Stimulated activated CD8-positive, alpha-beta memory T cell treated with anti-CD3 and anti-CD28 coated beads, Interleukin-15, amount 100 ng/mL, for 1 hour (primary cell): ENCODE results near the gene IL12B.
A peak's percentile ranks its signal among the peaks of the same experiment; 100 is the strongest.
"Not testable (repeated sequence)": the region's sequence is repeated elsewhere in the genome, so short reads cannot be mapped to it uniquely, and the experiment has no call there.

Experiments used
- DNase-seq: peaks from one replicate; pipeline ENCODE4 v3.0.0-alpha.2; 2020; ENCODE audit warnings: low read depth

The IL12B gene

DNA sequence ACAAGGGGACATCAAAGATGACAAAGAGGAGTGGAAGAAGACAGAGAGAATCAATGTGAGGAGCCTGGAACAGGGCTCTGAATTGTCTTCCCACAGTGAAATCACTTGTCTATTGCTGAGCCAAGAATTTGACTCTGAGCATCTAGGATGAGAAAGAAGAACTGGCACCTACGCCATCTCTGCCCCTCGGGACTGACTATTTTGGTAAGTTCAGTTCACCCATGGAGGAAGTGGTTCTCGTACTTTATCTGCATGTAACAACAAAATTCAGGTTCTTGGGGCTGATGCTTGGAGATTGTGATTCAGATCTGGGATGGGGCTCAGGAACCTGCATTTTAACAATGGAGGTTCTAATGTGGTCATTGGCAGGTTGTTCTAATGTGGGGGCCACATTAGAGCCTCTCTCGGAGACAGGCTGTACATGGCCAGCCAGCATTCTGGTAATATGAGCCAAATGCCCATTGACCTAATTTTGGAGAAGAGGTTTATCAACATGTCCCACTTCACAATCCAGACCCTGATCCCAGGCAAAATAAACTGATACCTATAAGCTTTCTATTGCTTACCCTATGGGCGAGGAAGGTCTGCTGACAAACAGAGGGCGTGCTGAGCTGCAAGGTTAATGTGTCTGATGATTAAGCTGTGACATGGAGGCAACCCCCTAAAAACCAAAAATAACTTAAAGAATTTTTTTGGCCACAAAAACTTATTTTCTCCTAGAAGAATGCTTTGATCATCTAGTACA lies 2.7 kb upstream of the IL12B start:
- no peak for DNase-seq

DNA sequence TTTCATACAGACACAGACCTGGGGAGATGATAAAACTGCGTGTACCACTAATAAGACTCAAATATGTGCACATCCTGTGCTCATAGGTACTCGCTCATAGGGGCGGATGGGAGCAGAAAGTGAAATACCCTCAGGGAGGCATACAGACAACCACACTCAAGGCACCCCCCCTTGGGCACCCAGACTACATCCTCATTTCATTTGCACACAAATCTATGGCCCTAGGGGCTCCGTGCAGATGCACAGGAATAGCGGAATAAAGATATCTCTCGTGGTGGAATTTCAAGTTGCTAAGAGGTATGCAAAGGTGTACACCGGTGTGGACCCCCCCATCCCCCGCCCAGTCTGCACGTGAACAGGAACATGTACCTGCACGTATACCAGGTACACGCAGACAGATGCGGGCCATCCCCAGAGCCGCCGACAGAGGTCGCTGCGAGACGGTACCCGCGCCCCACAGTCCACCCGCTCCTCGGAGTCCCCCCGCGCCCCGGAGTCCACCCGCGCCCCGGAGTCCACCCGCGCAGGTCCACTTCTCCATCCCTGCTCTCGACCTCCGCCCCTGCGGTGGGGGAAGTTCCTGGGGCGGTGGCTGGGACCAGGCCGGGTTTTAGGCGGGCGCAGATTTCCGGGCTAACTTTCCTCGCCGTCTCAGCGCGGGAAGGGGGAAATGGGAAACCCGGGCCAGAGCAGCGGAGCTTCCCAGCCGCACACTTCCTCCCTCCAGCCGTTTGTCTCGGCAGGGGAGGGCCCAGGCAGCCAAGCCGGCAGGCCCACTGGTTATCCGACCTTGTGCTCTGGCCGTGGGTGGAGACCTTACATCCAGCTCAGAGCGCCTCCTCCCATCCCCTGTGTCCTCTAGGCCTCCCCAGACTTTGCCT lies 1.0 kb upstream of the IL12B start:
- DNase-seq: peak; percentile 63

DNA sequence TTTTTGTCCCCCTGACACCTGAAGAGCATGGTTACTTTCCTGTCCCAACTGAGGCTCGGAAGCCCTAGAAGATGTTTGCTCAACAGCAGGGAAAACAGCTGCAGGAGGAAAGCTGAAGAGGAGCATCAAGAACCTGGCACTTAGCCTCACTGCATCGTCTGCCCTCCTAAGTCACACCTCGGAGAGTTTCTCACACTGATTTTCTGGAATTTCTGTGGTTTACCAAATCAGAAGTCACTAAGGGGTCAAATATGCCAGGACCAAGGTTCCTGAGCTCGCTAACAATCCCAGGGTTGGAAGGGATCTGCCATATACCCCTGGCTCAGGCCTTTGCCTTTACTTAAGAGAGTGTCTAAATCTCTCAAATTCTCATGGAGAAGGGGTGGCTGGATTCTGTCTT lies 5.3 kb downstream of the IL12B start:
- no peak for DNase-seq

DNA sequence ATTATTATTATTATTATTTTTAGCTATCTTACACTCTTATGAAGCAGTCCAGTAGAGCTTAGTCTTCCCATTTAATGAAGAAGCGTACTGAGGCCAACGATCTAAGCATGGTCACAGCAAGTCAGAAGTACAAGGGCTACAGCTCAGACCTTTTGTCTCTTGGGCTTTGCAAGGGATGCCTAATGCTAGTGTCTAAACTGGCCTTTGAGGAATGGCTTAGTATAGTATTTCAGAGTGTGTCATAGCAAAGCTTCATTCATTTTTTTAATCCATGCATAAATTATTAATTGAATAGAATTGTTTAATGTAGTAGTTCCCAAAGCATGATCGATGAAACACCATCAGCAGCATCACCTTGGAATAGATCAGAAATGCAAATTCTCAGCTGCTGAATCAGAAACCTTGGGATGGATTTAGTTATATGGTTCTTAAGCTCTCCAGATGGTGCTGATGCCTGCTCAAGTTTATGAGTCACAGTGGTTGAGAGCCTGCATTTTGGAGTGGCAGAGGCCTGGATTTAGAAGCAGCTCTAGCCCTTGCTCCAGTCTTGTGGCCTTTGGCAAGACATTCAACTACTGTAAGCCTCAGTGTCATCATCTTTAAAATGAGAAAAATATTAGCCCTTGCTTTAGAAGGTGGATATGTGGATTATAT lies 6.1 kb downstream of the IL12B start:
- DNase-seq: no peak

DNA sequence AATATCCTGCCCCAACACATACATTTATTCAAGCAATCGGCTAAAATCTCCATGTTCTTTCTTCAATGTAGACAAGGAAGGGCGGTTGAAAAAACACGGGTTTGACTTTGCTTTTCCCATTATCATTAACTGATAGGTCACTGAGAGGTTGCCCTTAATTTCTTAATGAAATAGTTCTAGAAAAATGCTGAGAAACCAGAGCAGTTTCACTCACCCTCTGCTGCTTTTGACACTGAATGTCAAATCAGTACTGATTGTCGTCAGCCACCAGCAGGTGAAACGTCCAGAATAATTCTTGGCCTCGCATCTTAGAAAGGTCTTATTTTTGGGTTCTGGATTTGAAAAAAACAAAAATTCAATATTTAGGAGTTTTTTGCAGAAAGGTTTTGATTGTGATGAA lies 8.1 kb downstream of the IL12B start:
- DNase-seq: no peak

DNA sequence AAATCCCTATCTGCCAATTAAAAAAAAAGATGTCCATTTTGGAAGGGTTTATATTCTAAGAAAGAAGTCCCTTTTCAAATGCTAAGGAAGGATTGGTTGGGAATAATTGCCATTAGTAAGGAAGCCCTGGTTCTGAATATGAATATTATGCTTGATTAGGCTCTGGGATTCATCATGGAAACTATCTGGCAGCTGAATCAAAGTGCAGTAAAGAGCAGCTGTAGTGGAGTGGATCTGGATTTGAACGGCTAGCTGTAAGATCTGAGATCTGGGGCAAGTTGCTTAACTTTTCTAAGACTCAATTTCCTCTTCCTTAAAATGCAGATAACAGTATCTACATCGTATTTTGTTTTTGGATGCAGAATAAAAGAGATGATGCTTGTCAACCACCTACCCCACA lies 10.5 kb downstream of the IL12B start:
- no peak for DNase-seq

DNA sequence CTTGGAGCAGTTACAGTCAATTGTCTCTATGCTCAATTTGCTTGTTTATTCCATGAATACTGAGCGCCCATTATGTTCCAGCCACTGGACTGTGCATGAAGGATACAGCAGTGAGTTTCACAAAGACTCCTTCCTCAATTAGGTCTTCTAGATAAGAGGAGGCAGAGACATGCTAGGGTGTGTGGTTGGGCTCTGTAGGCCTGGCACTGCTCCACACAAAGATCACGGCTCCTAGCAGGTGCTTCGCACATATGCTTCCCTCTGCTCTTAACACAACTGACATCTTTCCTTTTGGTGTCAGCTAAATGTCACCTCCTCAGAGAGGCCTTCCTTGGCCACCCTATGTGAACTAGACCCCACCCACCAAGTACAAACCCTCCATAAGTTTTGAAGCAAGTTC lies 10.9 kb downstream of the IL12B start:
- no peak for DNase-seq

DNA sequence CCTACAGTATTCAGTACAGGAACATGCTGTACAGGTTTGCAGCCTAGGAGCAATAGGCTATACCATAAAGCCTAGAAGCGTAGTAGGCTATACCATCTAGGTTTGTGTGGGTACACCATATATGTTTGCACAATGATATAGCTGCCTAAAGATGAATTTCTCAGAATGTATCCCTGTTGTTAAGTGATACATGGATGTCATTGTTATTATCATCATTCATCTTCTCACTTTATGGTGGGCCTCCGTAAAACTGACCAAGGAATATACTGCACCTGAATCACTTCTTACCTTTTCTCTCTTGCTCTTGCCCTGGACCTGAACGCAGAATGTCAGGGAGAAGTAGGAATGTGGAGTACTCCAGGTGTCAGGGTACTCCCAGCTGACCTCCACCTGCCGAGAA lies 11.8 kb downstream of the IL12B start:
- no peak for DNase-seq

DNA sequence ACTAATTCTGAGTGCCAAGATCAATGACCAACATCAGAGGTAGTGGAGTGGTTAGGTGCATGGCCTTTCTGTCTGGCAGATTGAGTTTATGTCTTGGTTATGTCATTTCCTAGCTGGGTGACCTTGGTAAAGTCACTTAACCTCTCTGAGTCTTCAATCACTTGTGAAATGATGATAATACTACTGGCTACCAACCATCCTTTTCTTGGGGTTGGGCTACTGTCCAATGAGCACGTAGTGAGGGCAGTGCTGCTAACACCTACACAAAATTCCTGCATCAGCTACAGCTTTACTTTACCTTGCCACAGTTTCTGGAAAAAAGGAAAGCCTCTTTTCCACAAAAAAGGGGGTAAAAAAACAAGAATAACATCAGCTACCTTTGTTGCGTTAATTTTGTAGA lies 12.4 kb downstream of the IL12B start:
- DNase-seq: no peak

DNA sequence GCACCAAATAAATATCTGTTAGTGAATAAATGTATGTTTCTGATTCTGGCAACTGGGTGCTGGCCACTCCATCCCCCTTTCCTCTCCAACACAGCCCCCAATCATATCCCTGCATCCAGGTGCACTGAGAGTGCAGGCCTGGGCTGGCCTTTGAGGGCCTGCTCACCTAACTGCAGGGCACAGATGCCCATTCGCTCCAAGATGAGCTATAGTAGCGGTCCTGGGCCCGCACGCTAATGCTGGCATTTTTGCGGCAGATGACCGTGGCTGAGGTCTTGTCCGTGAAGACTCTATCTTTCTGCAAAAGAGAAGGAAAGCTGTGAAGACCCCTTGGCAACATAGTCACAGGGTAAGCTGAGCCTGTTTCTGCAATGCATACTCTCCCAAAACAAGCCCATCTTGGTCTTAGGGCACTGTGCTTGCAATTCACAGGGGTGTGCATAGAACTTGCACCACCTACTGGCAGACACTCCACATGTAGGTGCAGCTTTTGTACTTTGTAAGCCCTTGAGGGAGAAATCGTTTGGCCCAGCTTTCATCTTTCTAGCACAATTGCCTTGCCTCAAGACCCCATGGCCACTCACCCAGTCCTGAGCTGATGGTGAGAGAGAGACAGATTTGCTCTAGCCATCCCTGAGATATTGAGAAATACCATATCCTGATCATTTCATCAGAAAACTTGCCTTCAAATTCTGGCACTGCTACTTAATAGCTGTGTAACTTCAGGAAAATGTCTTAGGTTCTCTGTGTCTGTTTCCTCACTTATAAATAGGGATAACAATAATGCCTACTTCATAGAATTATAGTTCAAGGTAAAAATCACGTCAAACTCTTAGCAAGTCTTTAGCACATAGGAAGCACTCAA lies 13.5 kb downstream of the IL12B start:
- DNase-seq: no peak

DNA sequence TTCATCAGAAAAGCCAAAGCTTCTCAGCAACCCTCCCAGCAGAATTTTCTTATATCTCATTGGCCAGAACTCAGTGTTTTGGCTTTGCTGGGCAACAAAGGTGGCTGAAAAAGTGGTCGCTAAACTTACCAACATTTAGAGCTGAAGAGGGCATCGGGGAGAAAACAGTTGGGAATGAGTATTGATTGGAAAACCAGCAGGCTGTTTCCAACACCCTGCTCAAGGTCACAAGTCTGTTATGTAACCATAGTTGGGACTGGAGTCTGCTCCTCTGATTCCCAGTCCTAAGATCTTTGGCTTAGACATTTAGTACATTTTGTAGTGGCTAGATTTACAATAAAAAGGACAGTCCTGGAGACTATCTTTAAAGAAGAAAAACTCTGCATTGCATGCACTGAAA lies 17.1 kb downstream of the IL12B start:
- DNase-seq: no peak

DNA sequence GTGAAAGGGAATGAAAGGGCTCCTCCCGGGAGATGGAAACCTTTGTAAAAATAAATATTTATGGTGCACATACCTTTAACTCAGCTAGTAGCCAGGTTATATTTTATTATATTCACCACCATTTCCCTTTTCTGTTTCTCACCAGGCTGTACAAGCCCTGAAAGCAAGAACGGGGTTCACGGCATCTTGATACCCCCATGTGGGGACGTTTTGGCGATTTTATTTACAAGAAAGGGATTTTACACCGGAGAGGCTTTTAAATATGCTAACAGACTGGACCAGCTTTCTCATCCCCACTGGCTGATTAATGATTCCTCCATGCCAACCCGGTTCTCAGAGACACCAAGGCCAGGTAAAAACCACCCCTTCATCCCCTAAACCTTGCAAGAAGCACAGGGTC lies 19.2 kb downstream of the IL12B start:
- DNase-seq: no peak

DNA sequence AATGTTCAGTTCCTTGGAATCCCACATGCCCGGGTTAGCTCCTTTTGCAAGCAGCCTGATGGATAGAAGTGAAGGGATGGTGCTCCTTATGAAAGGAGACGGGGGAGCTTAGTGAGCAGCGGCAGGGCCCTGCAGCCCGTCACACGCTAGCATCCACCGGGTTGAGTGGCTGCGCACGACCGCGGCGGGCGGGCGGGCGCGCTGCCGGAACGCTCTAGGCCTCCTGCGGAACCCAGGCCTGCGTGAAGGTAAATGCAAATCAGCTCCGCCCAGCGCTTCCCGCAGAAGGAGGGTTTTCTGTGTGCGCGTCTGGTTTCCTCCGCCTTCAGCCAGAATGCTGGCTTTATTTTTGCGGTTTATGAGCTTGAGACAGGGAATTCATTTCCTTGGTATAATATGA lies 19.8 kb downstream of the IL12B start:
- DNase-seq: no peak

DNA sequence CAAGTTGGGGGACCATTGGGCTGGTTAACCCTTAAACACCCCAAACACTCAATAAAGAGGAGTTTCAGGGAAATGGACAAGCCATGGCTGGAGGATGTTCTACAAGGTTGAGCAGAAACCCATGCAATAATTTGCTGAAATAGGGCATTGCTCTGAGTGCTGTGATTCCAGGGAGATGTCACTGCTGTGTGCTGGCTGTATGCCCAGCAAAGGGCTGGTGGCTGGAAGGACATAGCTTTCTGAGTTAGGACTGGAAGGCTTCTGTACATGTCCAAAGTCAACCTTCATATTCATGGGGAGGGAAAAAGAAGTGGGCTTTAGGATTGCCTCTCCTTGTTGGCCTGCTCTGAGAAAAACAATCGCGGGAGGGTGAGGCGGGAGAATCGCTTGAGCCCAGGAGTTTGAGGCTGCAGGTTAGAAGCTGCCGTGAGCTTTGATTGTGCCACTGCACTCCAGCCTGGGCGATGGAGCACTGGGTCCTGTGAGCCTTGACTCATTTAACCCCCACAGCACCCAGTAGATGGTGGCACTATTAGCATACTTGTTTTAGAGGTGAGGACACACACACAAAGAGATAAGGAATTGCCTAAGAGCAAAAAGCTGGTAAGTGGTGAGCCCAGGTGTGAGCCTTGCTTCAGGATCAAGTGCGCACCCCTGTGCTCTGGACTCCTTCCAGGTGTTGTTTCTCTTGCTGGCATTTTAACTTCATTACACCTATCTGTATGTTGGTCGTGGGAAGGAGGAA lies 20.4 kb downstream of the IL12B start:
- DNase-seq: no peak

DNA sequence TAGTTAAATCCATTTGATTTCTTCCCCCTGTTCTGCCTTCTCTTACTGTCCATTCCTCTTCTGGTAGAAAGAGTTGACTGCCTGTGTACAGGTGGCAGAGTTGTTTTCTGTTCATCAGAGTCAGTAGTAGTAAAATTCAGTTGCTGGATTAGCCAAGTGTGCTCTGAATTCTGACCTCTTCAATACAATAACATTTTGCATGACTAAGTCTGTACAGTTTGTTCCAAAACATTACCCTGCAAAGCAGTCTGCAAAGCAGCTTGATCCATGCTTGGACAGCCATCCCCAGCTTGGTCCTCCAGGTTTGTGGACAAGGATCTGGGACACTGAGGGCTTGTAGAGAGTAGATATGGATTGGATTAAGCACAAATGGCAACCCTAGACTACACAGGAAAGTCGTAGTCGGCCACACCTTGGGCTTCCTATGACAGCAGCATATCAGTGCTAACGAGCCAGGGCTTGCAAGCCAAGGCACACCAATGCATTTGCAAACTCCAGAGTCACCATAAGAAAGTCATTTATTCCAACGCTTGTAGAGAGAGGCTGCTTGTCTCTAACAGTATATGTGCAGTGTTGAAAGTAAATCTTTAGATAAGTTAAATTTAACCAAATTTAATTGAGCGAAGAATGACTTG lies 25.2 kb downstream of the IL12B start:
- no peak for DNase-seq

DNA sequence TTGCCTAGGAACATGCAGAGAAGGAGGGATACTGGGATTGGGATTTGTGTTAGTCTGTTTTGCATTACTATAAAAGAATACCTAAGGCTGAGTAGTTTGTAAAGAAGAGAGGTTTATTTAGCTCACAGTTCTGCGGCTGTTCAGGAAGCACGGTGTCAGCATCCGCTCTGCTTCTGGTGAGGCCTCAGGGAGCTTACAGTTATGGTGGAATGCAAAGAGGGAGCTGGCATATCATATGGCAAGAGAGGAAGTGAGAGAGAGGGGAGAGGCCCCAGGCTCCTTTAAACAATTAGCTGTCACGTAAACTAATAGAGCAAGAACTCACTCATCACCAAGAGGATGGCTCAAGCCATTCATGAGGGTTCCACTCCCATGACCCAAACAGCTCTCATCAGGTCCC lies 27.0 kb downstream of the IL12B start:
- no peak for DNase-seq

DNA sequence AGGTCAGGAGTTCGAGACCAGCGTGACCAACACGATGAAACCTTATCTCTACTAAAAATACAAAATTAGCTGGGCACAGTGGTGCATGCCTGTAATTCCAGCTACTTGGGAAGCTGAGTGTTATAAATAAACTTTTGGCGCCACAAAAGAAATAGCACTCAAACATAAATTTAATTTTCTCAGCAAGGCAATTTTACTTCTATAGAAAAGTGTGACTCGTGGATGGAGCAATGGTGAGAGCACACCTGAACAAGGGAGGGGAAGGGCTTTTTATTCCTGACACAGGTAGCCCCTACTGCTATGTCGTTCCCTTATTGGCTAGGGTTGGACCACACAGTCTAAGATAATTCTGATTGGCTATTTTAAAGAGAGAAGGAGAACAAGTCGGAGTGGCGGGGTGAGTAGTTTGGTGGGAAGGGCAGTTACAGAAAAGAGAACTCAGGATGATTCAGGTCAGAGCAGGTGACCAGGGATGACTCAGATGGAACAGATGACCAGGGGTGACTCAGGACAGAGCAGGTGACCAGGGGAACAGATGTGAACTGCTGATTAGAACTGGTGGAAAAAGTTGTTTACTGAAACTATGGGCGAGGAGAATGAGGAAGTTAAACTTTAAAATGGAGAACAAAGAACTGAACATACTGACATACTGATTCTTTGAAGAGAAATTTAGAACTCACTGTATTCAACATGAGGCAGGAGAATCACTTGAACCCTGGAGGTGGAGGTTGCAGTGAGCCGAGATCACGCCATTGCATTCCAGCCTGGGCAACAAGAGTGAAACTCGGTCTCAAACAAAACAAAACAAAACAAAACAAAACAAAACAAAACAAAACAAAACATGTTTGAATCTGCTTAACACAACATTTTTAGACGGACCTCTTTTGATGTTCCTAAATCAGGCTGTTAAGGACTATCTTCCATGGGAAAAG lies 28.1 kb downstream of the IL12B start:
- not testable (repeated sequence) for DNase-seq

DNA sequence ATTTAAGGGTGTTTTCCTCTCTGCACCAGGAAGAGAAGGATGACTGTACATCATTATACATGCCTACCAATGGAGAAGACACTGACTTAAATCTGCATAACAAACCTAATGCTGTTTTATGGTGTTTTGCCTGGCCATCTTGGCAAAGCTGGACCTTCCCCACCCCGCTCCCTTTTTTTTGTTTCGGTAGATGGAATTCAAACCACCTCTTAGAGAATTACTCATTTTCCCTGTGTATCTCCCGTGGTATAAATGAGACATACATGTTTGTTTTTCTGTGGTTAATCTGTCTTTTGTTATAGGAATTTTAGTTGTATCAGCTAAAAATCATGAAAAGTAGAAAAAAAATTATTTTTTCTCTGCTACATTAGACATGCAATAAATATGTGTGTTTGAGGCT lies 28.8 kb downstream of the IL12B start:
- DNase-seq: no peak

DNA sequence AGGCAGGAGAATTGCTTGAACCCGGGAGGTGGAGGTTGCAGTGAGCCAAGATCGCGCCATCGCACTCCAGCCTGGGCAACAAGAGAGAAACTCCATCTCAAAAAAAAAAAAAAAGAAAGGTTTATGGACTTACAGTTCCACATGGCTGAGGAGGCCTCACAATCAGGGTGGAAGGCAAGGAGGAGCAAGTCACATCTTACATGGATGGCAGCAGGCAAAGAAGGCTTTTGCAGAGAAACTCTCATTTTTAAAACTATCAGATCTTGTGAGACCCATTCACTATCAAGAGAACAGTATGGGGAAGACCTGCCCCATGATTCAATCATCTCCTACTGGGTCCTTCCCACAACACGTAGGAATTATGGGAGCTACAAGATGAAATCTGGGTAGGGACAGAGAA lies 33.0 kb downstream of the IL12B start:
- not testable (repeated sequence) for DNase-seq

DNA sequence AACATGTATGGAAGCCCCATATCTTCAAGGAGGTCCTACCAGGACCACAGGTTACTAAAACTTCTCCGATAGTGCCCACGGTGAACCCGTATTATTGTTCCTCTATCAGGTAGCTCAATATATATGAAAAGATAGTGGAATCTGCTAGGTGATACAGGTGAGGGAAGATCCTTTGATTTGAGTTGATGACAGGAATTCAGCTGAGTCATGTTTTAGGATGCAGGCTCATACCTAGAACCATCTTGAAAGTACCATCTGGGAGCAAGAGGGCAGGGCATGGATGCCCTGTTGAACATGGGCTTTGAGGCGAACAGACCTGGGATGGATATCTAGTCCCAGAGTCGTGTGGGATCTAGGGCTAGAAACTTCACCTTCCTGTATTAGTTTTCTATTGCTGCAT lies 35.4 kb downstream of the IL12B start:
- no peak for DNase-seq
